Erythroblast (primary cell): ENCODE measurements around the gene FUT1.

Source experiments
- GATA1 ChIP-seq: IDR thresholded peaks from 2 replicates; pipeline ENCODE4 v1.6.1; 2011; ENCODE audit warnings: low read depth, mild to moderate bottlenecking, control low read depth, low read length, moderate library complexity
- POLR2A ChIP-seq: IDR thresholded peaks from 2 replicates; pipeline ENCODE4 v1.6.1; 2011; ENCODE audit warnings: mild to moderate bottlenecking, low read length

DNA sequence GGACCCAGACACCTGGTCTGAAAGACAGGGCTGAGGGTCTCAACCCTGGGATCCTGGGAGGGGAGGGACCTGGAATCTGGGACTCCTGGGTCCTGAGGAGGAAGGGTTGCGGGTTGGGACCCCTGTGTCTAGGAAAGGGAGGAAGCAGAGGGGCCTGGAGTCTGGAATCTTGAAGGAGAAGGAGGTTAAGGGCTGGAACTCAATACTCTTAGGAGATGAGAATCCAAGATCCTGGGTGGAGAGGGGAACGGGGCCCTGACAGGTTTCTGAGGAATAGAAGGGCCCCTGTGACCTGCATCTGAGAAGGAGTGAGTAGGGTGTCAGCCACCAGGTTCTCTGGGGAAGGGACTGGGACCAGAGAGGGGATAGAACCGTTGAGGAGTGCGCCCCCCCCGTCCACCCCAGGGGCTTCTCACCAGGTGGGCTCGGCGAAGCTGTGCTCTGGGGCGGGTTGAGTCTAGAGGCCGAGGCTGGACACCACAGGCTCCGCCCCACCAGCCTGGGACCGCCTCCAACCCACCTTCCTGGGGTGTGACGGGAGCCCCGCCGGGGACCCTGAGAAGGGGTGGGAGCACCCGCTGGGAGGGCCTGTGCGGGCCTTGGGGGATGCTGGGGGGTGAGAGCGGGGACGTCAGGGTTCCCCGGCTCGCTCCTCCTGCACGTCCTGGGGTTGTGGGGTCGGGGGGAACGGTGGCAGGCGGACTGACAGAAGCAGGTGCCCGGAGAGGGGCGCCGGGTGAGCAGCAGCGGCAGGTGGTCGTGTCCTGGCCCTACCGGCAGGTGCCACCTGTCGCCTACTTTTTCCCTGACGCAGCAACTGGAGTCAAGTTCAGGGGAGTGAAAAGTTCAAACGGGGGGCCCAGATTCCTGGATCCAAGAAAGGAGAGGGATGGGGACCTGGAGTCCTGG lies 32.9 kb downstream of the FUT1 start, which contains the start of gene MAMSTR:
- TF ChIP-seq POLR2A: no peak
- no peak for TF ChIP-seq GATA1
